ENCODE data around the gene RBFOX1. TPM values are rescaled to one million over a fixed set of nuclear protein-coding genes. Genes with fewer than 3 reads are reported as not detected.

The RBFOX1 gene
- total RNA-seq, 1 donor from 2014 or later, result 0.55 TPM

DNA sequence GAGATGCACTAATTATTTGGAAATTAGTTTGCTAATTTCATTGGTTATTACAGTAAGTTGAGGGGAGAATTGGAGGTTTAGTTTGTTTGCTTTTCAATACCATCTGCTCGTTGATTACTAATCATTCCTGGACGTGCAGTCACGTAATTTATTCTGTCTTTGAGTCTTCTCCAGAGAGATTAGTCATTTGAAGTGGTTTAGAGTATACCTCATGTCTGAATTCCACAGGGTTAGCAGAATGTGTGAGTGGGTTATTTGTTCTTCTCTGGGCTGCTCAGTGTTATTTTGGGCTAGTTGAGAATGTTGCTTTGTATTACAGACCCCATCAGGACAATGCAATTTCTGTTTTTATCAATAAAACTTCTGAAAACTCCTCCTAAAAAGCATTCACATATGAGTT lies 265.0 kb downstream of the RBFOX1 start:
- no peak for DNase-seq (ENCODE audit: low spot score)

DNA sequence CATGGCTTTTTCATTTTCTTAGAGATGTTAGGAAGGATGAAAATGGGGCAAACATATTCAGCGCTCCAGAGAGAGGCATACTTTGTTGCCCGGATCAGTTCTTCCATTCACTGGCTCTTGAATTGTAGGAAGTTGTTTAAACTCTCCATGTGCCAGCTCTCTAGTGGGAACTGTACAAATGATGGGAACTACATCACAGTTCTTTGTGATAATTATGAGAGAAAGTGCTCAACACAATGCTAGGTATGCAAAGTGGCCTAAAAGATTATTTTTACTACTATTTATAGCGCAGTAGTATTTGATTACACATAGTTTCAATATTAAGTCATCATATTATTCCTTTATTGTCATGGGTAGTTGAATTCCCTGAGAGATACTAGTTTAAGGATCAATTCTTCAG lies 268.5 kb downstream of the RBFOX1 start:
- no peak for DNase-seq (ENCODE audit: low spot score)

DNA sequence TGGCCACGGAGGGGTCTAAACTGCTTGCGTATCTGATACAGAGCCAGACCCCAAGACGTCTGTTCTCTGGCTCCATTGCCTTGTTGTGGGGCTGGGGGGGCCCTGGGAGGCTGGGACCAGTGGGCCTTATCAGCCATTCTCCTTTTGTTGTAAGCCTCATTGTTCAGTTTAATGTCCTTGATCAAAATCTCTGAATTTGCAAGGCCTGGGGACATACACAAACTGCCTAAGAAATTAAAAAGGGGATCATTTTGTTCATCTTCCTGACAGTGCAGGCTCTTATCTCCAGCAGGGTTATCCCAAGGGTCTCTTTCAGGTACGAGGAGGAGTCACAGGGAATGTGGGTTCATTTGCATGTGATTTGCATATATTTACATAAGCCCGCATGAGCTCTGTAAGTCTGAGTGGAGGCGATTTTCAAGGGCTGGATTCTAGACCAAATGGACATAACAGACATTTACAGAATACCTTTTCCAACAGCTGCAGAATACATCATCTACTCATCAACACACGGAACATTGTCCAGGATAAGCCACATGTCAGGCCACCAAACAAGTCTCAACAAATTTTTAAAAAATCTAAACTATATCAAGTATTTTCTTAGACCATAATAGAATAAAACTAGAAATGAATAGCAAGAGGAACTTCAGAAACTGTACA lies 269.8 kb downstream of the RBFOX1 start:
- no peak for DNase-seq (ENCODE audit: low spot score)

DNA sequence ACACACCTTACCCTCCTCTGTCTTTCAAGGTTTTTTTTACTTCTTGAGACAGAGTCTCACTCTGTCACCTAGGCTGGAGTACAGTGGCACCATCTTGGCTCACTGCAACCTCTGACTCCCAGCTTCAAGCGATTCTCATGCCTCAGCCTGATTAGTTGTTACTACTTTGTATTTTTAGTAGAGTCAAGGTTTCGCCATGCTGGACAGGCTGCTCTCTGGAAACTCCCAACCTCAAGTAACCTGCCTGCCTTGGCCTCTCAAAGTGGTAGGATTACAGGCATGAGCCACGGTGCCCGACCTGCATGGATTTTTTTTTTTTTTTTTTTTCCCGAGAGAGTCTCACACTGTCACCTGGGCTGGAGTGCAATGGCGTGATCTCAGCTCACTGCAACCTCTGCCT lies 273.2 kb downstream of the RBFOX1 start:
- DNase-seq (ENCODE audit: low spot score), result no peak

DNA sequence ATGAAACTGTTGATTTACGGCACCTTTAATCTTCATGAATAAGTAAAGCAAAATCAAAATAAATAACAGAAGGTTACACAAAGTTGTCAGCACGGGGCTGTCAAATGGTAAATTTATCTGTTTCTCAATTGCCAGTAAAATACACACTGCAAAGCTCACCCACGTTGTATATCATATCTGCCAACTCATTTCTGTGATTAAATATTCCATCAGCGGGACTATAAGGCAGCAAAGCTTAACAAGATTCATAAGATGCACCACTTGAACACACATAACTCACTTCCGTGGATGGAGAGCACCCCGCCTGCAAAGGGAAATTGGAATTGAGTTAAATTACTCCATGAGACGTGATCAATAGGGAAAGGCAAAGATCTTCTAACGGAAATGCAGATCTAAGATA lies 280.0 kb downstream of the RBFOX1 start:
- no peak for DNase-seq (ENCODE audit: low spot score)

DNA sequence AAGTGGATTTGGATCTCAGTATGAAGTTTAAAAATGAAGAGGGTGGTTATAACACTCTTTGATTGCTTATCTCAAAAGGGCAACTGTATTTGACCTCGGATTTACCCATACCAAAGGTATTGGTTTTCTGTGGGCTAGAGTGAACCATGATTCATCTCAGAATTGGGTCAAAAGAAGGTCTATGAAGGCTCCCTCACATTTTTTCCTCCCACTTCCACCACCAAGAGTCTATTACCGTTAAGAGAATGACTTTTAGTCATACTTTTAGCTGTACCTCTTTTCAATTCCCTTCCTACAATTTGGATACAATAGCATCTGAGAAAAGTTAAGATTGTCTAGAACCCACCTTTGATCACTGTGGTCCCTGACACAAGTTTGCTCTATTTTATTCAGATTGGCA lies 280.9 kb downstream of the RBFOX1 start:
- no peak for DNase-seq (ENCODE audit: low spot score)

DNA sequence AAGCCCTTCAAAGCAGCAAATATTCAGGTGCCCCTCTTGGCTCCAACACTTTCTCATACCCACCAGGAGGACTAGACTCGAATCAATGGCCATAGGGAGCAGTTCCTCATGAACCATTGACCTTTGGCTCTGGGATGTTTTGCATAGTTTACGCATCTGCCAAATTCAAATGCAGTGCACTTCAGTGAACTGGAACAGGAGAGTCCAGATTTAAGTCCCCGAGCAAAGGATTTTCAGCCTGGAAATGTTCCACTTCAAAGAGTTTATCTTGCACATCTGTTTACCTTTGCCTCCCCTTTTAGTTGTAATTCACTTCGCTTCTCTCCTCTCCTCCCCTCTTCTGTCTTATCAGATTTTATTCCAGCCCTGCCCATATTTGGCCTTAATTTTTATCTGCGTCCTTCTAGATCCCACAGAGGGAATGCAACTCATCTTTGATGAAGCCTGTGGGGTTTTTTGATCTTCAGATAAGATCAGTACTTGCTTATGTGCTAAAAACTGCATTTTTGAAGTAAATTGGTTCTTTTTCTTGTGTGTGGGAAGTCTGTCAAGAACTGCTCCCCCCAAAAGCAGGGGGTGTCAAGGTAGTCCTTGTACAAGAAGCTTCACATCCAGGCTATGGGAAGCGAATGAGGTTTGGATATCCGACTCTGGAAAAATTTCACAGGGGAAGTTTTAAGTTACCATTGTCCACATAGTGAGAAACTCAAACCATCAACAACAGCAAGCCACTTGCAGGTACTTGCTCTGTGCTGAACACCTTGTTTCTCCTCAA lies 281.6 kb downstream of the RBFOX1 start:
- no peak for DNase-seq (ENCODE audit: low spot score)

DNA sequence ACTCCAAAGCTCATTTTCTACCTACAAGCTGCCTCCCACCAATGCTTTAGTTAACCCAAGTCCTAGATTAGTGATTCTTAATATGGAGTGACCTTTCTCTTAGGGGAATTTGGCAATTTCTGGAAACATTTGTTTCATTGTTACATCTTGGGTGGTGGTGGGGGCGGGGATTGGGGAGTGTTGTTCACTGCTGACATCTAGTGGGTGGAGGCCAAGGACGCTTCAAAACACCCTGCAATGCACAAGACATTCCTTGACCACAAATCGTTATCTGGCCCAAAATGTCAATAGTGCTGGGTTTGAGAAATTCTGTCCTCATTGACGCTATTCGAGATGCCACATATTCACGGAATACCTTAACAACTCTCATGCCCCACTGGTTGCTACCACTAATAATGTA lies 282.9 kb downstream of the RBFOX1 start:
- no peak for DNase-seq (ENCODE audit: low spot score)

DNA sequence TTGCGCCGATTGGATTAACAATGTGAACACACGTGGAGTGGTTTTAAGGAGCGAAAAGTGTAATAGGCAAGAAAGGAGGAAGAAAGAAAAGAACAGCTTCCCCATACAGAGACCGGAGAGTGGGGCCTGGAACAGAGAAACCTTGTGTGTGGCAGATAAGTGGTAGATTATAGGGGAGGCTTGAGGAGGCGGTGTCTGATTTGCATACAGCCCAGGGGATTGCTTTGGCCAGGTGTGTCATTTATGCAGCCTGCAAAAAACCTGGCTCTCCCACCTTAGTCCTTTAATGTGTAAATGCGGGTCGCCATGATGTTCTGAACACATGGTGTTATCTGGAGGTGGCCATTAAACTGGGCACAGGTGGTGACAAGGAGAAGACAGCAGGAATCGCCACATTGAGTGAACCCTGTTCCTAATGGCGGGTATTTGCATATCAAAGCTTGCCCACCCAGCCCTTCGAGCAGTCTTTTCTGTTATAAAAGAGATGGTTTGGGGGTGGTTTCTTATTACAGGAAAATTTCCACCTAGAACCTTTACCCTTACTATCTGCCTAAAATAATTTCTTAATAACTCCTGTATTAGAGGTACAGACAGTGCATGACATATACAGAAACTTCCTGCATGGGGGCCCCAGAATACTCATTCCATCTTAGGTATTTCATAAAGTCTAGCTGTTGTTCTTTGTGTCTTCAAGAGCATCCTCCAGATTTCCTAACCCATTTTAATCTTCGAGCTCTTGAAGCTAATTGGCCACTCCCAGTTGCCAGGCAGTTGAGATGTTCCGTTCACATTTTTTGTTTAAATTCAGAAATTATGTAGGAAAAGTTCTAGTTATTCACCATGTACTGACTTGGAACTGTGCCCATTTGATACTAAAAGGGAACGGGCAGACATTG lies 292.5 kb downstream of the RBFOX1 start:
- DNase-seq (ENCODE audit: low spot score), result no peak

DNA sequence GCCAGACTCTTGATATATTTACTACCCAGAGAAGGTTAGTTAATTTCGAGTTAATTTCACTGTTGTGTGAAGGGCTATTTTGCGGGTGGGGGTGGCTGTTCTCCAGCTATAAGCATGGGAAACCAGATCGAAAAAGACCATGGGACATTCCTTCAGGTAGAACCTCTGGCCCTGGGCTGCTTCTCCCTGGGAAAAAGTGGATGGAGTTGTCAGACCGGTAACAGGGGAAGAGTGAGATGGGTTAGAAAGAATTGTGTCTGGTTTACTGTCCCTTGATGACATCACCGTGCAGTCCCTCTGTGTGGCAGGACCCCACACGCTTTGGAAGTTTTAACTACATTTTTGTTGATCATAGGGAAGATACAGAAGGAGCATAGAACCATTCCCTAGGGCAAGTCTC lies 296.3 kb downstream of the RBFOX1 start:
- DNase-seq (ENCODE audit: low spot score), result no peak

DNA sequence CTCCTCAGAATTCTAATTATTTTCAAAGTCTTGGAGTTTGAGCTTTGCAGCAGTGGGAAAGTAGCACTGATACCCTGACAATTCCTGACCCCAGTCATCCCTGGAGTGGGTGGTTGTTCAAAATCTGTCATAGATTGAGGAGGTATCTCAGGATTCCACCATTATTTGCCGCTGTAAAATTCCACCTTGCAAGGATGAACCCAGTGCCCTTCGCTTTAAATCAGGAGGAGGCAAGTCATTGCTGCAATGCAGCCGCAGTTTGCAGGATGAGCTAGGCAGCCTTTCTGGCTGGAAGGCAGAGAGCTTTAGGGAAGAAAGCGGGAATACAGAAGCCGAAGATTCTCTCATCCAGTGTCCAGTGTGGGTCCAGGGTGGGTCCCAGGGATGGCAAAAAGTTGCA lies 296.9 kb downstream of the RBFOX1 start:
- no peak for DNase-seq (ENCODE audit: low spot score)

DNA sequence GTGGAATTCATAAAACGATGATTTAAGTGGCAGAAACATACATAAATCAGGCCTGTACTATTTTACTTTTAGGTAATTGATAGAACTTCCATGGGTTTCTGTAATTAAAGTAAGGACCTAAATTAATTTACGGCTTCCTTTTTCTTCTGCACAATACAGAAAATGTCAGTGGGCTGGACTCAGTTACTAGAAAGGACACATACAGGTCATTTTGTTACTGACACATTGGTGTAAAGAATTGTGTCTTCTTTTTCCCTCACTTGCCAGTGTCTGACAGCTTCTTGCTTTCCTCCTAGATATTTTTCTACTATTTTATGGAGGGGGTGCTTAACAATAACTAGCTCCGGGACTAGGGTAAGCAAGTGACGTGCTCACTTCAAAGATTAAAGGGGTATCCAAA lies 304.8 kb downstream of the RBFOX1 start:
- DNase-seq (ENCODE audit: low spot score), result no peak

DNA sequence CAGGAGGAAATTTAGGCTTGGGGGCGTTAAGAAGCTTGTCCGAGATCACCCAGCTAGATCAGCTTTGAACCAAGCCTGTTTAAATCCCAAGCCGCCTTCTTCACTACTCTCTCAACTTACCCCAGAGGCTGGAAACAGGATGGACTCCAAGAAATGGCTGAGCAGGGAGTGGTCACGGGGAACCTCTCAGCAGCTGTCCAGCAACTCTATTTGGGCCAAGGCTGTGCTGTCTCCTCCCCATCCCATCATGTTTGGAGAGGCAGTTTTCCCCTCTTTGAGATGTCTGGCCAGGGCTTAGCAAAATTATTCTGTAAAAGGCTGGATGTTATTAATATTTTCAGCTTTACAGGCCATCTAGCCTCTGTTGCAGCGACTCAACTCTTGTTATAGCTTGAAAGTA lies 305.7 kb downstream of the RBFOX1 start:
- DNase-seq (ENCODE audit: low spot score), result no peak

DNA sequence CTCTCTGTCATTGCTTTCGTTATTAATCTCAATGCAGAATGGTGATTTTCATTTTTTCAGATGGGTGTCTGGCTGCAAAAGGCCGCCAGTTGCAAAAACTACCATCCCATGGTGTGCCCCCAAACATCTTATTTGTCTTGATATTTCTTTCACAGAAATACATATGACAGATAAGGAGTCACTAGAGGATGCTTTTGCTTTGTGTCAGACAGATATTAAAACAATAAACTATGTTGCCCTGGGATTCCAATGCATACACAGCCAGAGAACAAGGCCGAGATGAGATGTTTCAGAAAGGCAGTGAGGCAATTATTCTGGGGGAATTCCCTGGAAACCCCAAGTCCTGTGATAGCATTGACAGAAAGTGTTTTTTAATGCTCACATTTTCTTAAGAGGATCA lies 307.7 kb downstream of the RBFOX1 start:
- no peak for DNase-seq (ENCODE audit: low spot score)

DNA sequence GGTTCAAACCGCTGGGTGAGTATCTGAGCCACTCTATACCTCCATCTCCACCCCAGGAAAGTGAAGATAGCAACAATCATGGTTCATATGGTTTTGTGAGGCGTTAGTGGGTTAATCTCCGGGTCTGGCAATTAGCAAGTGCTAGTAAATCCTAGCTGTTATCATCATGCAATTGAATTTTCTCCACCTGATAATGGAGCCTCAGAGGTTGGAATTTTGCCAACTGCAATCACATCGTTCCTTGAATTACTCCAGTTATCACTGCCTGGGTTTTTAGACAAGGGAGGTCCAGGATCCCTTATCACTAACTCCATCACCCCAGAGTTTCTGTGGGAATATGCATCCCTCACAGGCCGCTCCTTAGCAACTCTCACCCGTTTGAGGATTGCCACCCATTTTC lies 311.5 kb downstream of the RBFOX1 start:
- no peak for DNase-seq (ENCODE audit: low spot score)

DNA sequence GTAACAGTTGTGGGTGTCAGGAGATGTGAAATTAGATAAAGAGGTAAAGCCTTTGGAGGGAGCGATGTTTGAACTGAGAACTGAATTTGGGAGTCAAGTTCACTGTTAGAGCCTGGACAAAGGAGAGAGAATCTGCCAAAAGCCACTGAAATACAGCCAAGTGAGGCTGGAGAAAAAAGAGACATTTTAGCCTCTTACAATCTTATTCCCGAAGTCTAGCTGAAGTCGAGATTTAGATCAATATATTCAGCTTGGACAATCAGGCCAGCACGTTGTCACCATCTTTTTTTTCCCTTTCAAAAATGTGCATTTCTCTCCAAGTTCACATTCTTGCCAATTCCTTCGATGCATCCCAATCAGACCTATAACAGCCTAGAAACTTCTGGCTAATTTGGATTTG lies 312.2 kb downstream of the RBFOX1 start:
- DNase-seq (ENCODE audit: low spot score), result no peak

DNA sequence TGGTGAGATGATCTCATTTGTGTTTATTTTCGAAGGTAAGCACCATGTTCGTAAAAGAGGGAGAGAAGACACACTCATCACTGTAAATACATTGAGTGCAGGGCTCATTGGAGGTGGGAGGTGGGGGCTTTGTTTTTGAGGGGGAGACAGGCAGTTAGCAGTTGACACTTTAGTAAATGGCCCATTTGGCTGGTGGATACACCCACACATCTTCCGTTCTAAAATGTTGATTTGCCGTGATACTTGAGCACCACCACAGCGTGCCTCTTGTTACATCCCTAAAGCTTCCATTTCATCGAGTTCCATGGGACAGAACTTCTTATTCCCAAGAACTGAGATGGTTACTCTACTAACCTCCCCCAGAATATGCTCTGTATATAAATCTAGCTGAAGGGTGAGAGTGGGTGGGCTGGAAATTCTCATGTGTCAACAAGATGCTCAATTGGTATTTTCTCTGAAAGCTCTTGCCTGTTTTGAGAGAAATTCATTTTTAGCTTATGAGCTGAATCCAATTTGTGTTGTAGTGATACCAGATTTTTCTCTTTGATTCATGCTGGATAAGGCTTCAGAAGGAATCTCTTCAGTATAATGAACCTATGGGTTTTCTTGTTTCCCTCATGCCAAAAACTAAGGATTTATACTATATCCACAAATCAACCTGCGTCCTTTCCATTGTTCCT lies 314.3 kb downstream of the RBFOX1 start:
- no peak for DNase-seq (ENCODE audit: low spot score)

DNA sequence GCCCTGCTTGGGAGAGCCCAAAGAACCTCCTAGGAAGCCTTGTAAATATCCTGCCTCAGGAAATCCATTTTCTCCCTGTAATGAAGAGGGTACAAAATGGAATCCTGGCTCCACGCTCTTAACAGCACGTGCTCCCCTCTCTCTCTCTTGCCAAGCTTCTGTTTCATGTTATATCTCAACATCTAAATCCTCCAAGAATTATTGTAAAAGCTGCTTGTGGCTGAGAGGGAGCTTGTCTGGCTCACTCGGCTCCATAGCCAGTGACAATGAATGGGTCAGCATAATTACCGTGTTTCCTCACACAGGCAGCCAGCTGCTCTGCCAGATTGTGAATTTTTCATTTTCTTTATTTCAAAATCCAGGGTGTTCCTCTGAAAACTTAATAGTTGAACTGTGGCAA lies 317.8 kb downstream of the RBFOX1 start:
- DNase-seq (ENCODE audit: low spot score), result no peak

DNA sequence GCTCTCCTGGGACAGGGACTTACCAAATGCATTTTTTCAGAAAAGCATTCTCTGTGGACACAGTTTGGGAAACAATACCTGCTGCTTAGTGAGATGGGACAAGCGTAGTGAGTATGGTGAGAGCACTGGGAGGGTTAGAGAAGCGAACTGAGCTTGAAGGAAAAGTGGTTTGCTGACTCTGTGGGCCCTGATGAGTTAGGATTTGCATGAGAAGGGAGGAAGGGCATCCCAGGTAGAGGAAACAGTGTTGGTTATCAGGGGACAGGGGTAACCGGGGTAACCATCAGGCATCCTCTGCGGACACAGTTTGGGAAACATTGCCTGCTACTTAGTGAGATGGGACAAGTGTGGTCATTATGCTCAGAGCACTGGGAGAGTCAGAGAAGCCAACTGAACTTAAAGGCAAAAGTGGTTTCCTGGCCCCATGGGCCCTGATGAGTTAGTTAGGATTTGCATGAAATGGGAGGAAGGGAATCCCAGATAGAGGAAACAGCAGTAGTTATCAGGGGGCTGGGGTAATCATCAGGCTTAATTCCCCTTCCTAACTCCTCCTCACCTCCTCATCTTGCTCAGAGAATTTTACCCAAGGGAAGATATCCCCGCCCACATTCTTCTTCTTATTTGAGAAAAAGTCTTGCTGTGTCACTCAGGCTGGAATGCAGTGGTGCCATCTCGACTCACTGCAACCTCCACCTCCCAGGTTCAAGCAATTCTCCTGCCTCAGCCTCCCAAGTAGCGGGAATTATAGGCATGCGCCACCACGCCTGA lies 319.3 kb downstream of the RBFOX1 start:
- DNase-seq (ENCODE audit: low spot score), result no peak

DNA sequence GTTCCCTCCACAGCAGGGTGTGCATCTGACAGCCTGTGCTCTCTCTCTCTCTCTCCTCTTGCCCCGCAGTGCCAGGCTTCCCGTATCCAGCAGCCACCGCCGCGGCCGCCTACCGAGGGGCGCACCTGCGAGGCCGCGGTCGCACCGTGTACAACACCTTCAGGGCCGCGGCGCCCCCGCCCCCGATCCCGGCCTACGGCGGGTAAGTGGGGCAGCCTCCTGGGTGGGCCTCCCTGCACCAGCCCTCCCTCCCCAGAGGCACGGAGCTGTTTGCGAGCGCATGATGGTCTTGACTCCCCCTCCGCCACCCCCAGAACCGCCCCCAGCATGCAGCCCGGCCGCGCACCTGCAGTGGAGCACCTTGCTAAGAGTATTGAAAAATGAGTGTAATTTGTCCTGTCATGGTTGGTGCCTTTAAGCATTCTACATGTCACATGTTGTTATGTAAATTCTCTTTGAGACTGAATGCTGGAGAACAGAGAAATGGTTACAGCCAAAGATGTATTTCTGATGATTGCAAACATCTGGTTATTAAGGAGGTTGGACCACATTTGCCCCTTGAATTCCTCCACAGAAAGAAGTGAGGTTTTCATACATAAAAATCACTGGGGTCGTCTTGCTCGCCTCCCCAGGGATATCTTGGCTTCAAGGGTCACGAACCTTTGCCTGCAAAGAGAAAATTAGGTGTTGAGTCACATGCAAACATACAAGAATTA lies 321.3 kb downstream of the RBFOX1 start:
- no peak for DNase-seq (ENCODE audit: low spot score)

DNA sequence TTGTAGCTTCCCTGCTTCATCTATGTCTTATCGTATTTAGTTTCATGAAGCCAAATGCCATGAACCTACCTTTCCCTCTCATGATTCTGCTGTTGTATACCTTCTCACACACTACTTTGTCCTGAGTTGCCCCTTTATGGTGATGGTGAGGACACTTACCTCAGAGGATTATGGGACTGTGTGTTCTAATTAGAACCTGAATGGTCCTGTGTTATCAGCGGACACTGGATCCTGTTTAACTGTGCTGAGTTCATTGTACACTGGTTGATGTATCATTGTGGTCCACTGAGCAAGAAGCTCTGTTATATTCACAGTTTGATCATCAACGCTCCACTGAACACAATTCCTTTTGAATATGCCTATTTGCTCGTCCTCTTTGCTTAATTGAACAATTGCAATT lies 343.0 kb downstream of the RBFOX1 start:
- DNase-seq (ENCODE audit: low spot score), result no peak
